Stimulated activated naive CD4-positive, alpha-beta T cell treated with Interleukin-2 at 50 U/mL for 16 hours (primary cell): ENCODE data around the gene SAA4.
"Not testable (repeated sequence)": the region's sequence is repeated elsewhere in the genome, so short reads cannot be mapped to it uniquely, and the experiment has no call there.

ENCODE experiments used
- DNase-seq: peaks from one replicate; lab custom pipeline; 2025; lab: John Stamatoyannopoulos, UW

SAA4 gene

GRCh38 chr11:18246379-18247190 is 10.0 kb upstream of the SAA4 start:
- DNase-seq: peak; percentile 12

GRCh38 chr11:18245396-18245795 is 8.8 kb upstream of the SAA4 start:
- DNase-seq: no peak

- DNase-seq: peak; percentile 32
Observed at GRCh38 chr11:18243783-18244362, 7.3 kb upstream of the SAA4 start.

DNA sequence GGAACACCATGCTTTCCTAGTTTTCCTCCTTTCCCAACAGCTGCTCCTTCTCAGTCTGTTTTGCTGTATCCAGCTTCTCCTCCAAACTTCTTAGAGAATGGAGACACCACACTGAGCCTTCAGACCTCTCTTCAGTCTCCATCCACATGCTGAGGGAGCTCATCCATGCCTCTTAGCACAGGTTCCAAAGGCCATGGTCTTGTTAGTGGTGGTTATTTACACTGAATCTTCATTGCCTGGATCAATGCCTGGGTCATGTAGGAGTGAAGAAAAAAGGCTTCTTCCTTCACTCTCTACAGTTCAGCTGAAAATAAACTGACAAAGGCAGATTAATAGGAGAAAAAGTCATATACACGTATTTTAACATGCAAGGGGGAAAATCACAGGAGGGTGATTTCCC is 3.1 kb upstream of the SAA4 start:
- no peak for DNase-seq

DNA sequence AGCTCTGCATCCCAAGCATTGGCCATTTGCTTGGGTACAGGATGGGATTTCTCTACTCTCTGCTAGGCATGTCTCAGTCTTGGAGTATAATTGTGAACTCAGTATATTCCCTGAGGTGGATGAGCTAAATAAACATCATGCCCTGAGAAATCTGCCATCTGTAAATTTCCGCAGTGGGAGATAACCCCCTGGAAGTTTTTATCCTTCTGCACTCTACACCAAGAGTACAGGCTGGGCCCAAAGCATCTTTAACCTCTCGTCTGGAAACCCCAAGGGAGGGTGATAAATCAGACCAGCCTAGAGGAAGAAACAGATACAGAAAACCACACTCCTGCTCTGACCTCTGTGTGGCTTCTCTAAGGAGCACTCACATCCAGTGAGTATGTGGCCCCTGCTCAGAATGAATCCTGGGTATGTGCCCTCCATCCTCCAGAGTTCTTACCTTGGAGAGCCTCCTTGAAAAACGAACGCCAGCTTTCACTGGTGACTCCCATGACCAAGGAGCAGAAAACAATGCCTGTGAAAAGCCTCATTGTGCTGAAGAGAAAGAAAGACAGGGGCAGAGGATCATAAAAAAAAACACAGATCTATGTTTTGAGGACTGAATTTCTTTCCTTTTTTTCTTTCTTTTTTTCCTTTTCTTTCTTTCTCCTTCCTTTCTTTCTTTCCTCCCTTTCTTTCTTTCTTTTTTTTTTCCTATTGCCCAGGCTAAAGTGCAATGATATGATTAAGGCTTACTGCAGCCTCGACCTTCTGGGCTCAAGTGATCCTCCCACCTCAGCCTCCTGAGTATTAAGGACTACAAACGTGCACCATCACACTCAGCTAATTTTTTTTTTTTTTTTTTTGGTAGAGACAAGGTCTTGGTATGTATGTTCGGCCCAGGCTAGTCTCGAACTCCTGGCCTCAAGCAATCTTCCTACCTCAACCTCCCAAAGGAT is 938 bp downstream of the SAA4 start:
- DNase-seq: no peak

- DNase-seq: no peak
Observed at GRCh38 chr11:18233912-18234311, 2.7 kb downstream of the SAA4 start.

DNA sequence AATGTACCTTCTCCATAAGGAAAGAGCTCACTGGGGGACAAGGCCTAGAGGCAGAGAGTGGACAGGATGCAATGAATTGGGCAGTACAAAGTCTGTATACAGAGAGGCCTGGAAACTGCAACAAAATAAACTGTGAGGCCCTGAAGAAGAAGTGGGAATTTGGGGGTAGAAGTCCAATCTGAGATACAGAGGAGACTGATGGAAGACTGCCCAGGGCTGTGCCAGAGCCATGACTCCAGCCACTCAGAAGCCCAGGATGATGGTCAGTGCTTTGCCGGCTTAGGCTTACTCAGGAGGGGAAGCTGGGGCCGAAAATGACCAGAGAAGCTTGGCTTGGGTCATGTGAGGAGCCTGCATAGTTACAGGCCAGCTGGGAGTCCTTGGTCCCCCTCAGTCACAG is 5.7 kb downstream of the SAA4 start:
- no peak for DNase-seq

GRCh38 chr11:18229501-18229900 is 7.1 kb downstream of the SAA4 start:
- DNase-seq: no peak

DNA sequence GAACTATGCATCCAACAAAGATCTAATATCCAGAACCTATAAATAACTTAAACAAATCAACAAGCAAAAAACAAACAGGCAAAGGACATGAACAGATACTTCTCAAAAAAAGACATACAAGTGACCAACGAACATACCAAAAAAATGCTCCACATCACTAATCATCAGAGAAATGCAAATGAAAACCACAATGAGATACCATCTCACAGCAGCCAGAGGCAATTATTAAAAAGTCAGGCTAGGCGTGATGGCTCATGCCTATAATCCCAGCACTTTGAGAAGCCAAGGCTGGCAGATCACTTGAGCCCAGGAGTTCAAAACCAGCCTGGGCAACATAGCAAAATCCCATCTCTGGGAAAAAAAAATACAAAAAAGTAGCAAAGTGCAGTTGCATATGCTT is 10.7 kb downstream of the SAA4 start:
- DNase-seq: no peak

GRCh38 chr11:18223591-18224387 is 12.8 kb downstream of the SAA4 start:
- no peak for DNase-seq

DNA sequence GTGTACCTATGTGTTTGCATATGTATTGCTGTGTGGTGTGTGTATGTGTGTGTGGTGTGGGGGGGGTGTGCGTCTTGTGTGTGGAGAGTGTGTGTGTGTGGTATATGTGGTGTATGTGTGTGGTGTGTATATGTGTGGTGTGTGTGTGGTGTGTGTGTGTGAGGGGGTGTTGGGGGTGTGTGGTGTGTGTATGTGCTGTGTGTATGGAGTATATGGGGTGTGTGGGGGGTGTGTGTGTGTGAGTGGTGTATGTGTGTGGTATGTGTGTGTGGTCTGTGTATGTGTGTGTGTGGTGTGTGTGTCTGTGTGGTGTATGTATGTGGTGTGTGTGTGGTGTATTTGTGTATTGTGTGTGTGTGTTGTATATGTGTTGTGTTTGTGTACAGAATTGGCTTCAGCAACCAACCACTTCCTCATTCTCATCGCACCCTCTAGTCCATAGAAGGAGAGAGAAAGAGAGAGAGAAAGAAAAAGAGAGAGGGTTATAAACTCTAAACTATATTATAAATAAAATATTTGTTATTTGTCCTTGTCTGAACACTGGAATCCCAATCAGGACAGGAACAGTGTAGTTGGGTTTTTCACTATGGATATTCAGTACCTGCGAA is 13.7 kb downstream of the SAA4 start:
- no peak for DNase-seq

- DNase-seq: no peak
Observed at GRCh38 chr11:18221274-18221876, 15.2 kb downstream of the SAA4 start.

GRCh38 chr11:18209058-18209457 is 27.5 kb downstream of the SAA4 start:
- DNase-seq: no peak

- no peak for DNase-seq
Observed at GRCh38 chr11:18204771-18205170, 31.8 kb downstream of the SAA4 start.

GRCh38 chr11:18204220-18204619 is 32.4 kb downstream of the SAA4 start:
- no peak for DNase-seq

- no peak for DNase-seq
Observed at GRCh38 chr11:18203723-18204122, 32.9 kb downstream of the SAA4 start.

DNA sequence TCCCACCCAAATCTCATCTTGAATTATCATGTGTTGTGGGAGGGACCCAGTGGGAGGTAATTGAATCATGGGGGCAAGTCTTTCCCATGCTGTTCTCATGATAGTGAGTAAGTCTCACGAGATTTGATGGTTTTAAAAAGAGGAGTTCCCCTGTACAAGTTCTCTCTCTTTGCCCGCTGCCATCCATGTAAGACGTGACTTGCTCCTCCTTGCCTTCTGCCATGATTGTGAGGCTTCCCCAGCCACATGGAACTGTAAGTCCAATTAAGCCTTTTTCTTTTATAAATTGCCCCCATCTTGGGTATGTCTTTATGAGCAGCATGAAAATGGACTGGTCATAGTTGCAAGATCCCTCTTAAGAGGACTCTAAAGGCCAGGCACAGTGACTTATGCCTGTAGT is 38.9 kb downstream of the SAA4 start:
- not testable (repeated sequence) for DNase-seq

GRCh38 chr11:18196532-18196931 is 40.1 kb downstream of the SAA4 start:
- DNase-seq: no peak

DNA sequence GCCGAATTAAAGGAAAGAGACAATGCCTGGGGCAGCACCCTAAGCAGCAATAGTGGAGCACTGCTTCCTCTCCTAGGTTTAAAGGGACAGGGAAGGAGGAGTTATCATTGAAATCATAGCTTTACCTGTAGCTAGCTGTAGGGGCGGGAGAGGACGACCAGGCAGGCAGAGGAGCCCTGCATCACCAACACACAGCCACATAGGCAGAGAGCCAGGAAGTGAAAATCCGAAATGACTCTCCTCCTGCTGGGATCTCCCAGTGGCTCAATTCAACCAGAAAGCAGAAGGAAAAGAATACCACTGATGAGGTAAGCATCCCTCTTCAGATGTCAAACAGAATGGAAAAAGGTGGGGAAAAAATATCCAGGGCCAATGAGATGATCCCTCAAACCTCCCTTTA is 43.6 kb downstream of the SAA4 start:
- no peak for DNase-seq

GRCh38 chr11:18191376-18191775 is 45.2 kb downstream of the SAA4 start:
- no peak for DNase-seq
